ENCODE data around the gene PTGS2.
"Not testable (repeated sequence)": the region's sequence is repeated elsewhere in the genome, so short reads cannot be mapped to it uniquely, and the experiment has no call there.

PTGS2 gene

DNA sequence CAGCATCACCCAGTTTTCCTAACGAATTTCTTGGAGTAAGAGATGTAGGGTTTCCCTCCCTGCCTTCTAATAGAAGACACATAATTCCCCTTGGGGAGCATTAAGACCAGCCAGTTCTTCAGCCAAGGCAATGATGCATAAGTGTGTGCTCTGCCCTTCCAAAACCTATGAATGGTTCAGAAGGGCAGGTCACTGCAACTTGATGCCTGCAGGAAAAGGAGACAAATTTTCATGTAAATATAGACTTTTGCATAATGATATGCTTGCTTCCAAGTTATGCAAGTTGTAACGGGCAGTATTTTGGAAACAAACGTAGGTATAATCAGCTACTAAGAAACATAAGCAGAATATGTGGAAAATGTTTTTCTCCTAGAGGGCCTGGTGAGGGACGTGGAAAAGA is 31.6 kb downstream of the PTGS2 start:
- H3K4me3 Mint-ChIP-seq: no peak overlapping the region
- H3K4me1 Mint-ChIP-seq: no peaks in the 10 kb centered on the region

GRCh38 chr1:186647985-186648384 is 32.2 kb downstream of the PTGS2 start:
- H3K36me3 Mint-ChIP-seq; H3K4me1 Mint-ChIP-seq; H3K4me3 Mint-ChIP-seq; DNase-seq (ENCODE audit: low spot score in 2 of 2); ATAC-seq; H3K27ac Mint-ChIP-seq; H3K9me3 Mint-ChIP-seq: not testable (repeated sequence)

More for the DNA sequence above, 31.6 kb downstream of the PTGS2 start:
- H3K36me3 Mint-ChIP-seq: no peaks in the 10 kb centered on the region
- no peak for ATAC-seq
- H3K9me3 Mint-ChIP-seq: peaks cover 8% of the 10 kb centered on the region
- H3K27ac Mint-ChIP-seq: no peak overlapping the region
- DNase-seq (ENCODE audit: low spot score in 2 of 2): no peak

DNA sequence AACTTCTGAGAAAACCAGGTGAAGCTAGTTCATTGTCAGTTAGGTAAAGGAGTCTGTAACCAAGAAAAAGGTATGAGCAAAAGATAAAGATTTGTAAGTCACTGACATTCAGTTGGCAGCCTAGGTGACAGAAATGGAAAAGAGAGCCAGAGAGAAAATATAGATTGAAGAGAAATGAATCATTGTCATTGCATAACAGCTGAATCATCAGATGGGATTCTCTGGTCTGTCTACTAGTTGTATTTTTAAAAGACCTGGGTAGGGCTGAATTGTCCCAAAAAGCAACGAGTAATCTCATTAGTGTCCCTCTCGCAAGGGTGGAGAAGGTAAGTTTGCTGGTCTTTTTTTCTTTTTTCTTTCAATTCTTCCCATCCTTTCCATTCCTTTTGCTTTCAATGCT is 36.6 kb downstream of the PTGS2 start:
- Mint-ChIP-seq H3K27ac (no peak overlapping the region), H3K36me3 (no peaks in the 10 kb centered on the region), H3K4me3 (no peak overlapping the region), H3K4me1 (no peaks in the 10 kb centered on the region), H3K9me3 (no peaks in the 10 kb centered on the region)
- ATAC-seq: no peak
- no peak for DNase-seq (ENCODE audit: low spot score in 2 of 2)

DNA sequence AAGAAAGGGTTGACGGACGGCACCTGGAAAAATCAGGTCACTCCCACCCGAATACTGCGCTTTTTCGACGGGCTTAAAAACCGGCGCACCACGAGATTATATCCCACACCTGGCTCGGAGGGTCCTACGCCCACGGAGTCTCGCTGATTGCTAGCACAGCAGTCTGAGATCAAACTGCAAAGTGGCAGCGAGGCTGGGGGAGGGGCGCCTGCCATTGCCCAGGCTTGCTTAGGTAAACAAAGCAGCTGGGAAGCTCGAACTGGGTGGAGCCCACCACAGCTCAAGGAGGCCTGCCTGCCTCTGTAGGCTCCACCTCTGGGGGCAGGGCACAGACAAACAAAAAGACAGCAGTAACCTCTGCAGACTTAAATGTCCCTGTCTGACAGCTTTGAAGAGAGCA is 42.7 kb downstream of the PTGS2 start:
- H3K4me3 Mint-ChIP-seq; DNase-seq (ENCODE audit: low spot score in 2 of 2); H3K36me3 Mint-ChIP-seq; H3K4me1 Mint-ChIP-seq; ATAC-seq; H3K27ac Mint-ChIP-seq; H3K9me3 Mint-ChIP-seq: not testable (repeated sequence)

GRCh38 chr1:186636786-186637185 is 43.4 kb downstream of the PTGS2 start:
- ATAC-seq (no peak), DNase-seq (ENCODE audit: low spot score in 2 of 2) (no peak)
- Mint-ChIP-seq H3K36me3 (no peaks in the 10 kb centered on the region), H3K4me3 (no peak overlapping the region), H3K27ac (no peak overlapping the region), H3K9me3 (no peaks in the 10 kb centered on the region), H3K4me1 (no peaks in the 10 kb centered on the region)

DNA sequence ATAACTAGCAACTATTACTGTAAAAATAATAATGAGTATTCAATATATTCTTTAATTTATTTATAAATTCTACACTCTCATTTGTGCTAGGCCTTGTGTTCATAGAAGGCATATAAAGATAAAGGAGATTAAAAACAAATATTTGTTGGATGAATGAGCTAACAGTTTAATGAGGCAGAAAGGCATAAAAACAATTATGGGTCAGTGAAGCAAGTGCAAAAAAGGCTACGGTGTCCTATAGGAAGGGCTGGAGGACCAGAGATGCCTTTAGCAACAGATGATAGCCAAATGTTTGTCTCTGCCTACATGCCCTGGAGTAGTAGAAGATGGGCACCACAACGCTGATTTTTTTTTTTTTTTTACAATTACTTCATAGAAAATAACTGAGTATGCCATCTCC is 45.7 kb downstream of the PTGS2 start:
- no peaks in the 10 kb centered on the region for H3K9me3 Mint-ChIP-seq
- H3K4me3 Mint-ChIP-seq: no peak overlapping the region
- H3K36me3 Mint-ChIP-seq: no peaks in the 10 kb centered on the region
- no peak overlapping the region for H3K27ac Mint-ChIP-seq
- no peaks in the 10 kb centered on the region for H3K4me1 Mint-ChIP-seq
- DNase-seq (ENCODE audit: low spot score in 2 of 2) (no peak), ATAC-seq (no peak)

GRCh38 chr1:186633116-186633515 is 47.1 kb downstream of the PTGS2 start:
- no peaks in the 10 kb centered on the region for H3K9me3 Mint-ChIP-seq
- H3K4me1 Mint-ChIP-seq: no peaks in the 10 kb centered on the region
- ATAC-seq (no peak), DNase-seq (ENCODE audit: low spot score in 2 of 2) (no peak)
- H3K36me3 Mint-ChIP-seq: no peaks in the 10 kb centered on the region
- no peak overlapping the region for H3K27ac Mint-ChIP-seq
- no peak overlapping the region for H3K4me3 Mint-ChIP-seq

GRCh38 chr1:186629341-186629740 is 50.9 kb downstream of the PTGS2 start:
- Mint-ChIP-seq H3K36me3 (no peaks in the 10 kb centered on the region), H3K4me3 (no peak overlapping the region), H3K4me1 (no peaks in the 10 kb centered on the region), H3K9me3 (no peaks in the 10 kb centered on the region), H3K27ac (no peak overlapping the region)
- DNase-seq (ENCODE audit: low spot score in 2 of 2): no peak
- ATAC-seq: no peak

GRCh38 chr1:186628910-186629309 is 51.3 kb downstream of the PTGS2 start:
- Mint-ChIP-seq H3K4me3 (no peak overlapping the region), H3K4me1 (no peaks in the 10 kb centered on the region), H3K27ac (no peak overlapping the region), H3K9me3 (no peaks in the 10 kb centered on the region), H3K36me3 (no peaks in the 10 kb centered on the region)
- DNase-seq (ENCODE audit: low spot score in 2 of 2) (no peak), ATAC-seq (peak; percentile 58)

- no peak overlapping the region for H3K4me3 Mint-ChIP-seq
- no peak overlapping the region for H3K27ac Mint-ChIP-seq
- DNase-seq (ENCODE audit: low spot score in 2 of 2) (no peak), ATAC-seq (no peak)
- peaks cover 3% of the 10 kb centered on the region for H3K9me3 Mint-ChIP-seq
- H3K4me1 Mint-ChIP-seq: peaks cover 5% of the 10 kb centered on the region
- no peaks in the 10 kb centered on the region for H3K36me3 Mint-ChIP-seq
These were observed 53.2 kb downstream of the PTGS2 start for GRCh38 chr1:186627019-186627418.

- Mint-ChIP-seq H3K36me3 (no peaks in the 10 kb centered on the region), H3K4me1 (peaks cover 5% of the 10 kb centered on the region), H3K4me3 (no peak overlapping the region), H3K27ac (no peak overlapping the region), H3K9me3 (peaks cover 3% of the 10 kb centered on the region)
- ATAC-seq (no peak), DNase-seq (ENCODE audit: low spot score in 2 of 2) (no peak)
These were observed 53.8 kb downstream of the PTGS2 start for GRCh38 chr1:186626356-186626932.

- Mint-ChIP-seq H3K4me3 (no peak overlapping the region), H3K9me3 (peaks cover 3% of the 10 kb centered on the region), H3K36me3 (no peaks in the 10 kb centered on the region), H3K4me1 (peaks cover 6% of the 10 kb centered on the region), H3K27ac (no peak overlapping the region)
- no peak for ATAC-seq
- DNase-seq (ENCODE audit: low spot score in 2 of 2): no peak
These were observed 56.7 kb downstream of the PTGS2 start for GRCh38 chr1:186623551-186623950.

Measured in stimulated activated effector memory CD8-positive, alpha-beta T cell treated with anti-CD3 and anti-CD28 coated beads, Interleukin-12 subunit alpha, Interleukin-12 subunit beta, amount 100 ng/mL, for 72 hours (primary cell).